GM21515 (cell line): ENCODE measurements around the gene ETF1.
"Not testable (repeated sequence)": the region's sequence is repeated elsewhere in the genome, so short reads cannot be mapped to it uniquely, and the experiment has no call there.

Source experiments
- ATAC-seq: cut with Tn5 transposase; IDR thresholded peaks from one replicate; pipeline ENCODE4 v1.9.1; 2021; ENCODE audit not compliant: unreplicated experiment

Gene ETF1

GRCh38 chr5:138529812-138530211 lies 13.2 kb downstream of the ETF1 start:
- ATAC-seq = no peak

- ATAC-seq = no peak
Observed at GRCh38 chr5:138528744-138529469, 14.1 kb downstream of the ETF1 start.

- no peak for ATAC-seq
Observed at GRCh38 chr5:138528208-138528607, 14.8 kb downstream of the ETF1 start.

- no peak for ATAC-seq
Observed at GRCh38 chr5:138527170-138527569, 15.9 kb downstream of the ETF1 start.

GRCh38 chr5:138523406-138523805 lies 19.6 kb downstream of the ETF1 start:
- no peak for ATAC-seq

GRCh38 chr5:138520971-138521370 lies 22.1 kb downstream of the ETF1 start:
- no peak for ATAC-seq

- no peak for ATAC-seq
Observed at GRCh38 chr5:138517437-138517836, 25.6 kb downstream of the ETF1 start.

GRCh38 chr5:138515556-138516245 lies 27.3 kb downstream of the ETF1 start:
- ATAC-seq = no peak

- no peak for ATAC-seq
Observed at GRCh38 chr5:138514021-138514420, 29.0 kb downstream of the ETF1 start.

GRCh38 chr5:138508958-138509357 lies 34.1 kb downstream of the ETF1 start:
- no peak for ATAC-seq

GRCh38 chr5:138507485-138507884 lies 35.6 kb downstream of the ETF1 start:
- ATAC-seq = not testable (repeated sequence)

- ATAC-seq = no peak
Observed at GRCh38 chr5:138506370-138507306, 36.4 kb downstream of the ETF1 start.

GRCh38 chr5:138504799-138505198 lies 38.2 kb downstream of the ETF1 start:
- ATAC-seq = no peak

- no peak for ATAC-seq
Observed at GRCh38 chr5:138503487-138504270, 39.4 kb downstream of the ETF1 start.

- ATAC-seq = no peak
Observed at GRCh38 chr5:138502521-138502920, 40.5 kb downstream of the ETF1 start.

- ATAC-seq = no peak
Observed at GRCh38 chr5:138502121-138502520, 40.9 kb downstream of the ETF1 start.

- no peak for ATAC-seq
Observed at GRCh38 chr5:138498376-138498775, 44.7 kb downstream of the ETF1 start.

- no peak for ATAC-seq
Observed at GRCh38 chr5:138495351-138495750, 47.7 kb downstream of the ETF1 start.

- ATAC-seq = no peak
Observed at GRCh38 chr5:138492560-138493045, 50.4 kb downstream of the ETF1 start.
